Astrocyte (in vitro differentiated cells and primary cell): ENCODE data around the gene VCL. TPM values are rescaled to one million over a fixed set of nuclear protein-coding genes. Genes with fewer than 3 reads are reported as not detected.

Experiments used
- DNase-seq: peaks from one replicate; pipeline ENCODE4 v3.0.0-alpha.2; 2010; ENCODE audit warnings: low read depth
- FAIRE-seq: peaks from 2 replicates; lab custom pipeline; 2011; peaks lifted over from hg19 to GRCh38; lab: Jason Lieb, UNC
- H2AFZ ChIP-seq: 2 replicates; pipeline ENCODE4 v1.6.0; 2012; ENCODE audit warnings: low read depth, low read length, inconsistent platforms
- H3K27ac ChIP-seq: 2 replicates; pipeline ENCODE4 v1.5.1; 2011; ENCODE audit warnings: low read depth, low read length, inconsistent platforms
- H3K27me3 ChIP-seq: 2 replicates; pipeline ENCODE4 v1.6.0; 2011; ENCODE audit warnings: low read length, inconsistent platforms; ENCODE audit not compliant: insufficient read depth
- H3K36me3 ChIP-seq: 2 replicates; pipeline ENCODE4 v1.5.1; 2011; ENCODE audit warnings: low read length, inconsistent platforms; ENCODE audit not compliant: insufficient read depth
- H3K4me1 ChIP-seq: 2 replicates; pipeline ENCODE4 v1.5.1; 2011; ENCODE audit warnings: low read length, inconsistent platforms; ENCODE audit not compliant: insufficient read depth
- H3K4me2 ChIP-seq: 2 replicates; pipeline ENCODE4 v1.6.0; 2012; ENCODE audit warnings: low read length, inconsistent platforms
- H3K4me3 ChIP-seq: 2 replicates; pipeline ENCODE4 v1.5.1; 2011; ENCODE audit warnings: low read depth, mild to moderate bottlenecking, low read length, inconsistent platforms; ENCODE audit not compliant: insufficient read depth
- H3K79me2 ChIP-seq: 2 replicates; pipeline ENCODE4 v1.6.0; 2012; ENCODE audit warnings: mild to moderate bottlenecking, low read length, inconsistent platforms; ENCODE audit not compliant: insufficient read depth
- H3K9ac ChIP-seq: 2 replicates; pipeline ENCODE4 v1.6.0; 2012; ENCODE audit warnings: mild to moderate bottlenecking, low read length, inconsistent platforms
- H3K9me3 ChIP-seq: 2 replicates; pipeline ENCODE4 v1.5.1; 2012; ENCODE audit warnings: low read depth, mild to moderate bottlenecking, low read length, inconsistent platforms; ENCODE audit not compliant: insufficient read depth
- H4K20me1 ChIP-seq: 2 replicates; pipeline ENCODE4 v1.6.0; 2012; ENCODE audit warnings: low read length, inconsistent platforms; ENCODE audit not compliant: insufficient read depth
- H3K27ac Mint-ChIP-seq: one replicate; pipeline ENCODE4 v1.8.0; 2021; ENCODE audit warnings: mild to moderate bottlenecking, mixed read lengths; ENCODE audit not compliant: unreplicated experiment
- H3K27me3 Mint-ChIP-seq: one replicate; pipeline ENCODE4 v1.8.0; 2021; ENCODE audit warnings: low read depth, mixed read lengths; ENCODE audit not compliant: unreplicated experiment
- H3K36me3 Mint-ChIP-seq: one replicate; pipeline ENCODE4 v1.8.0; 2021; ENCODE audit warnings: low read depth, mixed read lengths; ENCODE audit not compliant: unreplicated experiment
- H3K4me1 Mint-ChIP-seq: one replicate; pipeline ENCODE4 v1.8.0; 2021; ENCODE audit warnings: low read depth, mixed read lengths; ENCODE audit not compliant: unreplicated experiment
- H3K4me3 Mint-ChIP-seq: one replicate; pipeline ENCODE4 v1.8.0; 2021; ENCODE audit warnings: mild to moderate bottlenecking, moderate library complexity, mixed read lengths; ENCODE audit not compliant: unreplicated experiment
- H3K9me3 Mint-ChIP-seq: one replicate; pipeline ENCODE4 v1.8.0; 2021; ENCODE audit warnings: mild to moderate bottlenecking, mixed read lengths; ENCODE audit not compliant: unreplicated experiment
- EZH2 ChIP-seq: IDR thresholded peaks from 2 replicates; pipeline ENCODE4 v1.6.1; 2012; ENCODE audit warnings: mild to moderate bottlenecking, low read length, inconsistent platforms; ENCODE audit not compliant: insufficient read depth
- total RNA-seq: library from RNA; stranded (reverse); gene quantifications from 2 replicates; pipeline ENCODE4 v1.2.1, GENCODE V29; 2021
- TF ChIP-seq, protein P1 (sequence below): IDR thresholded peaks from 2 replicates; pipeline ENCODE4 v1.5.1; 2011; ENCODE audit warnings: low read depth, mild to moderate bottlenecking, inconsistent platforms, low read length, moderate library complexity; ENCODE audit not compliant: insufficient read depth

VCL gene
- total RNA-seq, 1 donor from 2014 or later, result 474 TPM

- no peaks in the 10 kb centered on the region for H3K9me3 ChIP-seq
- FAIRE-seq (no peak), DNase-seq (no peak)
- H4K20me1 ChIP-seq, result no peaks in the 10 kb centered on the region
- H2AFZ ChIP-seq, result no peak overlapping the region
- no peaks in the 10 kb centered on the region for H3K79me2 ChIP-seq
- Mint-ChIP-seq H3K27me3 (no peaks in the 10 kb centered on the region), H3K9me3 (no peaks in the 10 kb centered on the region), H3K4me3 (no peak overlapping the region), H3K4me1 (peaks cover 15% of the 10 kb centered on the region), H3K27ac (no peak overlapping the region), H3K36me3 (no peaks in the 10 kb centered on the region)
- no peak overlapping the region for H3K4me3 ChIP-seq
- peaks cover 14% of the 10 kb centered on the region for H3K4me1 ChIP-seq
- TF ChIP-seq, protein P1, sequence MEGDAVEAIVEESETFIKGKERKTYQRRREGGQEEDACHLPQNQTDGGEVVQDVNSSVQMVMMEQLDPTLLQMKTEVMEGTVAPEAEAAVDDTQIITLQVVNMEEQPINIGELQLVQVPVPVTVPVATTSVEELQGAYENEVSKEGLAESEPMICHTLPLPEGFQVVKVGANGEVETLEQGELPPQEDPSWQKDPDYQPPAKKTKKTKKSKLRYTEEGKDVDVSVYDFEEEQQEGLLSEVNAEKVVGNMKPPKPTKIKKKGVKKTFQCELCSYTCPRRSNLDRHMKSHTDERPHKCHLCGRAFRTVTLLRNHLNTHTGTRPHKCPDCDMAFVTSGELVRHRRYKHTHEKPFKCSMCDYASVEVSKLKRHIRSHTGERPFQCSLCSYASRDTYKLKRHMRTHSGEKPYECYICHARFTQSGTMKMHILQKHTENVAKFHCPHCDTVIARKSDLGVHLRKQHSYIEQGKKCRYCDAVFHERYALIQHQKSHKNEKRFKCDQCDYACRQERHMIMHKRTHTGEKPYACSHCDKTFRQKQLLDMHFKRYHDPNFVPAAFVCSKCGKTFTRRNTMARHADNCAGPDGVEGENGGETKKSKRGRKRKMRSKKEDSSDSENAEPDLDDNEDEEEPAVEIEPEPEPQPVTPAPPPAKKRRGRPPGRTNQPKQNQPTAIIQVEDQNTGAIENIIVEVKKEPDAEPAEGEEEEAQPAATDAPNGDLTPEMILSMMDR, result no peak
- TF ChIP-seq EZH2, result no peak
- no peak overlapping the region for H3K4me2 ChIP-seq
- no peaks in the 10 kb centered on the region for H3K36me3 ChIP-seq
- H3K27me3 ChIP-seq, result no peaks in the 10 kb centered on the region
- H3K9ac ChIP-seq, result no peak overlapping the region
- H3K27ac ChIP-seq, result no peak overlapping the region
Measured at GRCh38 chr10:74163319-74164068, 165.6 kb downstream of the VCL start.

GRCh38 chr10:74164716-74165529 lies 167.0 kb downstream of the VCL start:
- FAIRE-seq (no peak), DNase-seq (no peak)
- Histone ChIP-seq H3K27ac (peak overlapping the region; percentile 48), H3K4me3 (no peak overlapping the region), H3K9ac (peak overlapping the region; percentile 34), H3K36me3 (no peaks in the 10 kb centered on the region), H2AFZ (no peak overlapping the region), H3K27me3 (no peaks in the 10 kb centered on the region), H3K4me1 (peaks cover 14% of the 10 kb centered on the region), H3K9me3 (no peaks in the 10 kb centered on the region), H3K79me2 (no peaks in the 10 kb centered on the region), H3K4me2 (peak overlapping the region; percentile 74), H4K20me1 (no peaks in the 10 kb centered on the region)
- no peak overlapping the region for H3K4me3 Mint-ChIP-seq
- peaks cover 15% of the 10 kb centered on the region for H3K4me1 Mint-ChIP-seq
- H3K9me3 Mint-ChIP-seq, result no peaks in the 10 kb centered on the region
- no peaks in the 10 kb centered on the region for H3K27me3 Mint-ChIP-seq
- no peak for TF ChIP-seq EZH2
- TF ChIP-seq, protein P1, result no peak
- no peaks in the 10 kb centered on the region for H3K36me3 Mint-ChIP-seq
- H3K27ac Mint-ChIP-seq, result peak overlapping the region; percentile 92
